ENCODE measurements around the gene SENP3.

GRCh38 chr17:7614425-7615264 lies 52.9 kb downstream of the SENP3 start, which contains the start of gene FXR2:
- peak; percentile 54 to 81 for TF ChIP-seq CTCF (IDR thresholded peaks at IDR 0.05)
- TF ChIP-seq POLR2AphosphoS5 (IDR thresholded peaks at IDR 0.05): no peak

Measured in suprapubic skin (tissue), 3 donors.